A673 (cell line): ENCODE results near the gene ATP5ME.

ENCODE experiments used
- CTCF ChIP-seq: fragments of 300-800, 200-600 bp; sonication (generic); conservative IDR thresholded peaks from 2 replicates; pipeline ENCODE4 v1.5.1; 2017; ENCODE audit warnings: low read depth, mild to moderate bottlenecking, antibody characterized with exemption, low read length, moderate library complexity, mixed read lengths
- EZH2 ChIP-seq: fragments of 200-600 bp; sonication (generic); IDR thresholded peaks from 2 replicates; pipeline ENCODE4 v1.6.1; 2017; ENCODE audit warnings: borderline replicate concordance, low read depth, mild to moderate bottlenecking, mixed read lengths, antibody characterized with exemption, low read length; ENCODE audit not compliant: poor library complexity, severe bottlenecking

GRCh38 chr4:718460-718859 lies 44.4 kb upstream of the ATP5ME start:
- TF ChIP-seq CTCF (no peak), EZH2 (no peak)
